Vagina (tissue), 2 donors: ENCODE results near the gene CACNA1I.

ENCODE experiments used
- POLR2A ChIP-seq, 2 donors: fragments of 450-650 bp; IDR thresholded peaks; one replicate each; pipeline ENCODE4 v1.6.1; 2017; ENCODE audit warnings: antibody characterized with exemption in 2 of 2, mild to moderate bottlenecking in 2 of 2, moderate library complexity in 2 of 2
- TF ChIP-seq, protein P1 (sequence below), 3 experiments: fragments of 450-650 bp in 2 of 3; fragments of 200-600 bp in 1 of 3; sonication (generic) in 1 of 3; IDR thresholded peaks; one replicate each; pipeline ENCODE4 v1.5.1; 2017 to 2019; ENCODE audit warnings: antibody characterized with exemption in 3 of 3, mild to moderate bottlenecking in 2 of 3, moderate library complexity in 2 of 3

DNA sequence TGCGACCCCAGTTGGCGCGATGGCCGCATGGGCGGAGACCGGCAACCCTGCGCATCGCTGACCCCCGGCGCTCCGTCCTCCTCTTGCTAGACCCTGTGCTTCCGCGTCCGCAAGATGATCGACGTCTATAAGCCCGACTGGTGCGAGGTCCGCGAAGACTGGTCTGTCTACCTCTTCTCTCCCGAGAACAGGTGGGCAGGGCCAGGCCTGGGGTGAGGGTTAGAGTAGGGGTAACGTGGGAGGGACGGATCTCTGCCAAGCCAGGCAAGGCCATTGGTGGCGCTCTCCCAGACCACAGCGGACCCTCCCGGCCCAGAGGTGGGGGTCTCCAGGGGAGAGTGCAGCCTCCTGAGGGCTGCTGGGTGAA lies 92.1 kb downstream of the CACNA1I start:
- no peak for TF ChIP-seq POLR2A (IDR thresholded peaks at IDR 0.05)
- TF ChIP-seq, protein P1, sequence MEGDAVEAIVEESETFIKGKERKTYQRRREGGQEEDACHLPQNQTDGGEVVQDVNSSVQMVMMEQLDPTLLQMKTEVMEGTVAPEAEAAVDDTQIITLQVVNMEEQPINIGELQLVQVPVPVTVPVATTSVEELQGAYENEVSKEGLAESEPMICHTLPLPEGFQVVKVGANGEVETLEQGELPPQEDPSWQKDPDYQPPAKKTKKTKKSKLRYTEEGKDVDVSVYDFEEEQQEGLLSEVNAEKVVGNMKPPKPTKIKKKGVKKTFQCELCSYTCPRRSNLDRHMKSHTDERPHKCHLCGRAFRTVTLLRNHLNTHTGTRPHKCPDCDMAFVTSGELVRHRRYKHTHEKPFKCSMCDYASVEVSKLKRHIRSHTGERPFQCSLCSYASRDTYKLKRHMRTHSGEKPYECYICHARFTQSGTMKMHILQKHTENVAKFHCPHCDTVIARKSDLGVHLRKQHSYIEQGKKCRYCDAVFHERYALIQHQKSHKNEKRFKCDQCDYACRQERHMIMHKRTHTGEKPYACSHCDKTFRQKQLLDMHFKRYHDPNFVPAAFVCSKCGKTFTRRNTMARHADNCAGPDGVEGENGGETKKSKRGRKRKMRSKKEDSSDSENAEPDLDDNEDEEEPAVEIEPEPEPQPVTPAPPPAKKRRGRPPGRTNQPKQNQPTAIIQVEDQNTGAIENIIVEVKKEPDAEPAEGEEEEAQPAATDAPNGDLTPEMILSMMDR (IDR thresholded peaks at IDR 0.05) = no peak
